Lung (tissue), 12 donors: Measurements from ENCODE around the gene TAF6. TPM values are rescaled to one million over a fixed set of nuclear protein-coding genes. Genes with fewer than 3 reads are reported as not detected.

ENCODE experiments used
- ATAC-seq: fragments of 200-7000 bp; cut with Tn5 transposase; one replicate; pipeline ENCODE4 v1.9.1; 2020; ENCODE audit warnings: moderate number of reproducible peaks; ENCODE audit not compliant: insufficient read depth, low FRiP score
- DNase-seq, 3 donors: peaks; one replicate each; pipeline ENCODE4 v3.0.0-alpha.2; 2013 to 2017
- H3K27ac ChIP-seq, 2 donors: one replicate each; pipeline ENCODE4 v1.5.1; 2013; ENCODE audit warnings: mild to moderate bottlenecking in 2 of 2, moderate library complexity in 2 of 2, control low read depth in 1 of 2, inconsistent platforms in 1 of 2, low read depth in 1 of 2, low read length in 1 of 2
- H3K27me3 ChIP-seq, 3 donors: one replicate each; pipeline ENCODE4 v1.5.1; 2013; ENCODE audit warnings: low read length in 2 of 3; ENCODE audit not compliant: control insufficient read depth in 3 of 3, insufficient read depth in 3 of 3
- H3K36me3 ChIP-seq, 4 donors: one replicate each; pipeline ENCODE4 v1.5.1; 2013; ENCODE audit warnings: low read length in 4 of 4, mild to moderate bottlenecking in 1 of 4, moderate library complexity in 1 of 4; ENCODE audit not compliant: control insufficient read depth in 4 of 4, insufficient read depth in 4 of 4
- H3K4me1 ChIP-seq, 5 donors: one replicate each; pipeline ENCODE4 v1.5.1; 2013; ENCODE audit warnings: low read length in 5 of 5, mild to moderate bottlenecking in 2 of 5, moderate library complexity in 1 of 5; ENCODE audit not compliant: control insufficient read depth in 5 of 5, insufficient read depth in 5 of 5
- H3K4me3 ChIP-seq: one replicate; pipeline ENCODE4 v1.5.1; 2013; ENCODE audit warnings: mild to moderate bottlenecking, control low read depth, moderate library complexity
- H3K9ac ChIP-seq, 2 donors: one replicate each; pipeline ENCODE4 v1.5.1; 2013; ENCODE audit warnings: low read length in 2 of 2, control low read depth in 1 of 2; ENCODE audit not compliant: insufficient read depth in 1 of 2
- H3K9me3 ChIP-seq, 4 donors: one replicate each; pipeline ENCODE4 v1.5.1; 2013; ENCODE audit warnings: low read length in 3 of 4, mild to moderate bottlenecking in 1 of 4, moderate library complexity in 1 of 4; ENCODE audit not compliant: control insufficient read depth in 4 of 4, insufficient read depth in 3 of 4
- CTCF ChIP-seq: IDR thresholded peaks from 2 replicates; pipeline ENCODE4 v1.5.1; 2012; ENCODE audit warnings: mild to moderate bottlenecking; ENCODE audit errors: control extremely low read depth, extremely low read depth
- WGBS, 2 donors: extraction: QIAGEN DNeasy Blood & Tissue Kit; methylation state at CpG; one replicate each; pipeline ENCODE4 v1.1.7; 2013; 5-methylcytosine and 5-hydroxymethylcytosine counted together
- polyA plus RNA-seq, 2 donors: library from polyadenylated mRNA; stranded (reverse); fragments of 200-250 nt; gene quantifications; one replicate each; pipeline ENCODE4 v1.2.1, GENCODE V29; 2013
- total RNA-seq, 2 donors: library from RNA; depleted of rRNA in 1 of 2; stranded (reverse); fragments of >200 nt in 1 of 2; gene quantifications; one replicate each; pipeline ENCODE4 v1.2.1, GENCODE V29; 2014 to 2021
- donor health status: control.
- donor health status: control.
- donor health status: Bipolar disorder and iron deficiency.
- donor health status: healthy.
- donor health status: DM: yes; HTN: yes; CAD: no.

TAF6 gene
- total and polyA plus RNA-seq, 4 donors: 31.5 to 51.5 (median 37.9) TPM

GRCh38 chr7:100091411-100092181 lies 27.6 kb downstream of the TAF6 start:
- no peak overlapping the region for H3K4me3 ChIP-seq
- H3K27me3 ChIP-seq: no peaks in the 10 kb centered on the region
- no peak overlapping the region for H3K27ac ChIP-seq
- ATAC-seq (no peak), DNase-seq (no peak)
- WGBS, 2 donors: 69 to 77% methylated on average over 19 of the region's 19 CpGs
- H3K9ac ChIP-seq: no peak overlapping the region
- H3K36me3 ChIP-seq: peaks cover 8 to 49% (median 39%) of the 10 kb centered on the region in 4 donors
- TF ChIP-seq CTCF: no peak
- H3K4me1 ChIP-seq: peaks cover 0 to 18% (median 2%) of the 10 kb centered on the region in 5 donors
- H3K9me3 ChIP-seq: no peaks in the 10 kb centered on the region

GRCh38 chr7:100090527-100091410 lies 28.4 kb downstream of the TAF6 start:
- 87 to 92% methylated on average over 14 of the region's 14 CpGs for WGBS, 2 donors
- ATAC-seq (no peak), DNase-seq (no peak)
- H3K4me3 ChIP-seq: no peak overlapping the region
- peaks cover 0 to 18% (median 2%) of the 10 kb centered on the region in 5 donors for H3K4me1 ChIP-seq
- no peaks in the 10 kb centered on the region for H3K9me3 ChIP-seq
- H3K9ac ChIP-seq: no peak overlapping the region
- H3K27me3 ChIP-seq: no peaks in the 10 kb centered on the region
- H3K27ac ChIP-seq: peak overlapping the region in 1 of 2 donors; percentile 9
- H3K36me3 ChIP-seq: peaks cover 8 to 42% (median 35%) of the 10 kb centered on the region in 4 donors
- no peak for TF ChIP-seq CTCF

- no peak for TF ChIP-seq CTCF
- DNase-seq (no peak), ATAC-seq (no peak)
- H3K9me3 ChIP-seq: no peaks in the 10 kb centered on the region
- 37 to 56% methylated on average over 7 of the region's 7 CpGs for WGBS, 2 donors
- H3K9ac ChIP-seq: peak overlapping the region; percentile 44 to 68
- H3K4me3 ChIP-seq: peak overlapping the region; percentile 86
- H3K27ac ChIP-seq: peak overlapping the region in 1 of 2 donors; percentile 91
- H3K27me3 ChIP-seq: no peaks in the 10 kb centered on the region
- peaks cover 8 to 35% (median 27%) of the 10 kb centered on the region in 4 donors for H3K36me3 ChIP-seq
- peaks cover 0 to 18% (median 2%) of the 10 kb centered on the region in 5 donors for H3K4me1 ChIP-seq
Observed at GRCh38 chr7:100089458-100090196, 29.5 kb downstream of the TAF6 start.
